MM.1S (cell line): ENCODE measurements around the gene CREB5.

ENCODE experiments used
- DNase-seq: peaks from one replicate; pipeline ENCODE4 v3.0.0-alpha.2; 2015
- H2AFZ ChIP-seq: fragments of 300-600 bp; sonication (generic); 2 replicates; pipeline ENCODE4 v1.6.0; 2016; ENCODE audit warnings: antibody characterized with exemption, low read length
- H3F3A ChIP-seq: fragments of 300-600 bp; sonication (generic); 2 replicates; pipeline ENCODE4 v1.6.1; 2016; ENCODE audit warnings: mild to moderate bottlenecking, antibody characterized with exemption, low read length, moderate library complexity, mixed read lengths; ENCODE audit not compliant: insufficient read depth
- H3K27ac ChIP-seq: fragments of 300-600 bp; sonication (generic); 2 replicates; pipeline ENCODE4 v1.5.1; 2016; ENCODE audit warnings: mild to moderate bottlenecking, low read length
- H3K27me3 ChIP-seq: fragments of 300-600 bp; sonication (generic); replicated peaks from 2 replicates; pipeline ENCODE4 v1.6.0; 2016; ENCODE audit warnings: low read length; ENCODE audit not compliant: insufficient read depth
- H3K36me3 ChIP-seq: fragments of 300-600 bp; sonication (generic); replicated peaks from 2 replicates; pipeline ENCODE4 v1.6.1; 2016; ENCODE audit warnings: mild to moderate bottlenecking, low read length, mixed read lengths; ENCODE audit not compliant: insufficient read depth
- H3K4me1 ChIP-seq: fragments of 300-600 bp; sonication (generic); 2 replicates; pipeline ENCODE4 v1.6.1; 2016; ENCODE audit warnings: low read length, mixed read lengths
- H3K4me2 ChIP-seq: fragments of 300-600 bp; sonication (generic); 2 replicates; pipeline ENCODE4 v1.6.0; 2016; ENCODE audit warnings: low read depth, low read length
- H3K4me3 ChIP-seq: fragments of 300-600 bp; sonication (generic); 2 replicates; pipeline ENCODE4 v1.5.1; 2016; ENCODE audit warnings: low read length, mixed read lengths
- H3K79me2 ChIP-seq: fragments of 300-600 bp; sonication (generic); 2 replicates; pipeline ENCODE4 v1.6.1; 2016; ENCODE audit warnings: mixed run types, low read length, mixed read lengths
- H3K9ac ChIP-seq: fragments of 300-600 bp; sonication (generic); 2 replicates; pipeline ENCODE4 v1.6.1; 2016; ENCODE audit warnings: low read length, mixed read lengths
- H3K9me2 ChIP-seq: fragments of 300-600 bp; sonication (generic); replicated peaks from 2 replicates; pipeline ENCODE4 v1.6.1; 2016; ENCODE audit warnings: mild to moderate bottlenecking, low read length, mixed read lengths; ENCODE audit not compliant: insufficient read depth
- H3K9me3 ChIP-seq: fragments of 300-600 bp; sonication (generic); replicated peaks from 2 replicates; pipeline ENCODE4 v1.6.1; 2016; ENCODE audit warnings: mild to moderate bottlenecking, low read length, mixed read lengths; ENCODE audit not compliant: insufficient read depth
- H4K20me1 ChIP-seq: fragments of 300-600 bp; sonication (generic); 2 replicates; pipeline ENCODE4 v1.6.1; 2016; ENCODE audit warnings: mild to moderate bottlenecking, low read length, moderate library complexity, mixed read lengths; ENCODE audit not compliant: insufficient read depth
- CTCF ChIP-seq: fragments of 300-600 bp; sonication (generic); IDR thresholded peaks from 2 replicates; pipeline ENCODE4 v1.5.1; 2016; ENCODE audit warnings: antibody characterized with exemption, low read length, mixed read lengths
- EZH2 ChIP-seq: fragments of 300-600 bp; sonication (generic); optimal IDR thresholded peaks from 2 replicates; pipeline ENCODE3; 2017; ENCODE audit warnings: low read depth, mild to moderate bottlenecking, antibody characterized with exemption, low read length, mixed read lengths
- EZH2phosphoT487 ChIP-seq: fragments of 300-600 bp; sonication (generic); IDR thresholded peaks from 2 replicates; pipeline ENCODE4 v1.6.1; 2018; ENCODE audit warnings: antibody characterized with exemption, low read length

Gene CREB5

GRCh38 chr7:28623105-28623730 lies 210.9 kb downstream of the CREB5 start:
- DNase-seq: peak; percentile 16
- no peak overlapping the region for H3K27ac ChIP-seq
- H3K9me3 ChIP-seq: no peaks in the 10 kb centered on the region
- TF ChIP-seq EZH2phosphoT487 (no peak), EZH2 (no peak), CTCF (no peak)
- no peaks in the 10 kb centered on the region for H4K20me1 ChIP-seq
- H3K27me3 ChIP-seq: no peaks in the 10 kb centered on the region
- H3K4me1 ChIP-seq: peaks cover 20% of the 10 kb centered on the region
- H3K79me2 ChIP-seq: no peaks in the 10 kb centered on the region
- no peaks in the 10 kb centered on the region for H3K9me2 ChIP-seq
- no peaks in the 10 kb centered on the region for H3K36me3 ChIP-seq
- H3K9ac ChIP-seq: no peak overlapping the region
- no peak overlapping the region for H3K4me2 ChIP-seq
- no peak overlapping the region for H3K4me3 ChIP-seq
- H2AFZ ChIP-seq: no peak overlapping the region
- no peaks in the 10 kb centered on the region; the same call in none of the 2 replicates for H3F3A ChIP-seq

- Histone ChIP-seq H3K27ac (no peak overlapping the region), H3K9ac (no peak overlapping the region)
- DNase-seq: no peak
Measured at GRCh38 chr7:28623863-28624262, 211.5 kb downstream of the CREB5 start.

GRCh38 chr7:28625432-28625831 lies 213.1 kb downstream of the CREB5 start:
- H3K27me3 ChIP-seq: no peaks in the 10 kb centered on the region
- H3K4me1 ChIP-seq: peaks cover 20% of the 10 kb centered on the region
- no peaks in the 10 kb centered on the region for H3K9me2 ChIP-seq
- no peaks in the 10 kb centered on the region for H3K79me2 ChIP-seq
- H3K9ac ChIP-seq: no peak overlapping the region
- no peak overlapping the region for H3K4me3 ChIP-seq
- no peak overlapping the region for H3K4me2 ChIP-seq
- H3K27ac ChIP-seq: no peak overlapping the region
- H3K9me3 ChIP-seq: no peaks in the 10 kb centered on the region
- no peaks in the 10 kb centered on the region; the same call in none of the 2 replicates for H3F3A ChIP-seq
- TF ChIP-seq EZH2: no peak
- TF ChIP-seq EZH2phosphoT487: no peak
- TF ChIP-seq CTCF: no peak
- H4K20me1 ChIP-seq: no peaks in the 10 kb centered on the region
- DNase-seq: no peak
- H2AFZ ChIP-seq: no peak overlapping the region
- H3K36me3 ChIP-seq: no peaks in the 10 kb centered on the region

More at GRCh38 chr7:28623863-28624262, 211.5 kb downstream of the CREB5 start:
- TF ChIP-seq CTCF: peak; percentile 32
- no peak for TF ChIP-seq EZH2
- Histone ChIP-seq H3F3A (no peaks in the 10 kb centered on the region; the same call in none of the 2 replicates), H2AFZ (no peak overlapping the region), H4K20me1 (no peaks in the 10 kb centered on the region), H3K36me3 (no peaks in the 10 kb centered on the region), H3K9me3 (no peaks in the 10 kb centered on the region), H3K4me2 (no peak overlapping the region), H3K9me2 (no peaks in the 10 kb centered on the region), H3K4me3 (no peak overlapping the region), H3K79me2 (no peaks in the 10 kb centered on the region), H3K27me3 (no peaks in the 10 kb centered on the region), H3K4me1 (peaks cover 20% of the 10 kb centered on the region)
